ENCODE results near the gene MMRN1. TPM values are rescaled to one million over a fixed set of nuclear protein-coding genes. Genes with fewer than 3 reads are reported as not detected.

The MMRN1 gene
- total and polyA plus RNA-seq, 2 experiments from 2014 or later: 0.60 to 1.1 TPM

DNA sequence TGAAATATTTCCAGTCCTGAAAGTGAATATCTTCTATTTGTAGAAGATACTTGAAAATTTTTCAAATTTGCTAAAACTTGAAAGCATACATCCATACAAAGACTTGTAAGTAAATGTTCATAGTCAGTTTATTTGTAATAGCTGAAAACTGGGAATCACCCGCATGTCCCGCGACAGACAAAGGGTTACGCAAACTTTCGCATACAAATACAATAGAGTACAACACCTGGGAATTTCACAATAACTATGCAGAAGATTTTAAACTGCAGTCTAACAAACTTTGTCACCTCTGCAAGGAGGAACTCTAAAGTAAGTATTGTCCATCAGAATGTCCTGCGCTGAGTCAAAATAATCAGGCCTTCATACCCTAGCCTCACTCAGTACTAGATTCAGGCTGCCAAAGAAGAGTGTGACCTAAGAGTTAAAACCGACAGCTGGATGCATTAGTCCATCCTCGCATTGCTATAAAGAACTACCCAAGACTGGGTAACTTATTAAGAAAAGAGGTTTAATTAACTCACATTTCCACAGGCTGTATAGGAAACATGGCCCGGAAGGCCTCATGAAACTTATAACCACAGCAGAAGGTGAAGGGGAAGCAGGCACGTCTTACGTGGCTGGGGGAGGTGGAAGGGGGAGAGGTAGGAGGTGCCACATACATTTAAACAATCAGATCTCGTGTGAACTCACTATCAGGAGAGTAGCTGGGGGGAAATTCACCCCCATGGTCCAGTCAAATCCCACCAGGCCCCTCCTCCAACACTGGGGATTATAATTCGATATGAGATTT lies 60.4 kb downstream of the MMRN1 start:
- no peaks in the 10 kb centered on the region for H3K4me1 ChIP-seq (ENCODE audit: insufficient read depth)
- no peaks in the 10 kb centered on the region for H3K9me2 ChIP-seq (replicated peaks; ENCODE audit: insufficient read depth)
- H3K4me2 ChIP-seq: no peak overlapping the region
- H4K20me1 ChIP-seq (ENCODE audit: insufficient read depth, poor library complexity, severe bottlenecking): no peaks in the 10 kb centered on the region
- H2AFZ ChIP-seq: no peak overlapping the region
- DNase-seq (ENCODE audit: low spot score): no peak
- TF ChIP-seq EZH2 (IDR thresholded peaks at IDR 0.05; ENCODE audit: borderline replicate concordance) (no peak), CTCF (IDR thresholded peaks at IDR 0.05; ENCODE audit: poor library complexity) (no peak), EZH2phosphoT487 (IDR thresholded peaks at IDR 0.05; ENCODE audit: low read depth, severe bottlenecking, unreplicated experiment) (no peak)
- no peak overlapping the region for H3K4me3 ChIP-seq
- 91% methylated on average over 13 of the region's 13 CpGs for WGBS (ENCODE audit: low lambda C conversion rate, missing lambda C conversion rate)
- no peaks in the 10 kb centered on the region for H3K36me3 ChIP-seq (replicated peaks; ENCODE audit: insufficient read depth, low read depth)
- no peak overlapping the region for H3K27ac ChIP-seq
- no peaks in the 10 kb centered on the region for H3K9me3 ChIP-seq (ENCODE audit: low read depth)
- no peaks in the 10 kb centered on the region for H3K79me2 ChIP-seq
- no peaks in the 10 kb centered on the region for H3K27me3 ChIP-seq

DNA sequence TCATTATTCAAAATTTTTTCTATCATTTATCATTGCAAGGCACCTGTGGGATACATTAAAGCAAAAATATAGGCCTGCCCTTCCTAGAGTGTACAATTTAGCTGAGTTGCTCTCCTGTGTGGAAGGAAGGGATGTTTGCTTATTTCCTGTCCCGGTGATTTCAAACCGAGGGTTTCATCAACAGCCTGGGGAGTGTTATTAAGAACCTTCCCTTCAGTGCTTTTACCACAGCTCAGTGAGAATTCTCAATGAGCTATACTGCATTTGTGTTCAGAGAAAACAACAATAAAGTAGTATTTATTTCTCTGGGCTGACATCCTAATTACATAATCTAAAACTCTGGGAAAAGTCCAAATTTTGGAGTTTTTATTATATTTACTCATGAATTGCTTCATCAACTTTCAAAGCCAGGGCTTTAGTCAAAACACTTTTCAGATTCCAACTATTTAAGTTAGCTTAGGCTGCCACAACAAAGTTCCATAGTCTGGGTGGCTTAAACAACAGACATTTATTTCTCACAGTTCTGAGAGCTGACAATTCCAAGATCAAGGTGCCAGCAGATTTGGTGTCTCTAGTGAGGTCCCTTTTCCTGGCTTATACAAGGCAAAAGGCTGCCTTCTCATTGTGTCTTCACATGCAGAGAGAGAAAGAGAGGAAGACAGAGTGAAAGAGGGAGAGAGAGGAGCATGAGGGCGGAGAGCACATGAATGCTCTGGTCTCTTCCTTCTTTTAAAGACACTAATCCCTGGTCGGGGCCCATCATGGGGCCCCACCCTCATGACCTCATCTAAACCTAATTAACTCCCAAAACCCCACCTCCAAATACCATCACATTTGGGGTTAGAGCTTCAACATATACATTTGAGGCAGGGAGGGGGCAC lies 62.6 kb downstream of the MMRN1 start:
- no peak for DNase-seq (ENCODE audit: low spot score)
- no peaks in the 10 kb centered on the region for H3K4me1 ChIP-seq (ENCODE audit: insufficient read depth)
- no peaks in the 10 kb centered on the region for H4K20me1 ChIP-seq (ENCODE audit: insufficient read depth, poor library complexity, severe bottlenecking)
- 45% methylated on average over 4 of the region's 4 CpGs for WGBS (ENCODE audit: low lambda C conversion rate, missing lambda C conversion rate)
- H3K27me3 ChIP-seq: no peaks in the 10 kb centered on the region
- no peaks in the 10 kb centered on the region for H3K36me3 ChIP-seq (replicated peaks; ENCODE audit: insufficient read depth, low read depth)
- H3K4me3 ChIP-seq: no peak overlapping the region
- H3K4me2 ChIP-seq: no peak overlapping the region
- no peak for TF ChIP-seq CTCF (IDR thresholded peaks at IDR 0.05; ENCODE audit: poor library complexity)
- TF ChIP-seq EZH2phosphoT487 (IDR thresholded peaks at IDR 0.05; ENCODE audit: low read depth, severe bottlenecking, unreplicated experiment): no peak
- TF ChIP-seq EZH2 (IDR thresholded peaks at IDR 0.05; ENCODE audit: borderline replicate concordance): no peak
- H3K9me2 ChIP-seq (replicated peaks; ENCODE audit: insufficient read depth): no peaks in the 10 kb centered on the region
- peak overlapping the region; percentile 40 for H2AFZ ChIP-seq
- H3K79me2 ChIP-seq: no peaks in the 10 kb centered on the region
- H3K27ac ChIP-seq: no peak overlapping the region
- H3K9me3 ChIP-seq (ENCODE audit: low read depth): no peaks in the 10 kb centered on the region

DNA sequence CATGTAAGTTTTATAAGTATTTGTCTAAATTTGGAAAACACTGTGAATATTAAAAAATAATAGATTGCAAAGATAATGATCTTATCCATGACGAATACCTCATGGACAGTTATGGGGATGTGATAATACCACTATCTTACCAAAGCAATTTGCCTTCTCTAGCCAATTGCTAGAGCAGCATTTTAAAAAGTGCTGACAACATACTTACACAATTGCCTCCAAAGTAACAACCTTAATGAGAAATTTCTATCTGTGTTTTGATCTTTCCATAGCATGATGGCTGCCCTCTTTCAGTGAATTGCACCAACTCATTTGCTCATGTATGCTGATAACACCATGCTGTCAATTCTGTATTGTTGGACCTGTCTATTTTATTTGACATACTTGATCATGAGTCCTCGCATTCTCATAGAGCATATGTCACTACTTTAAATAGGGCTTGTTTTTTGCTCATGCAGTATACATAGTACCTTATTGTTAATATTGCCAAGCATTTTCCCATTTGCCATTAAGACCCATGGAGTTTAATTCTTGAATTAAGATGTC lies 87.2 kb downstream of the MMRN1 start:
- Histone ChIP-seq H3K4me2 (no peak overlapping the region), H3K36me3 (replicated peaks; ENCODE audit: insufficient read depth, low read depth) (no peaks in the 10 kb centered on the region), H2AFZ (no peak overlapping the region), H3K27ac (no peak overlapping the region), H4K20me1 (ENCODE audit: insufficient read depth, poor library complexity, severe bottlenecking) (no peaks in the 10 kb centered on the region), H3K9me2 (replicated peaks; ENCODE audit: insufficient read depth) (no peaks in the 10 kb centered on the region), H3K27me3 (no peaks in the 10 kb centered on the region), H3K79me2 (no peaks in the 10 kb centered on the region), H3K4me3 (no peak overlapping the region), H3K9me3 (ENCODE audit: low read depth) (no peaks in the 10 kb centered on the region), H3K4me1 (ENCODE audit: insufficient read depth) (no peaks in the 10 kb centered on the region)
- TF ChIP-seq EZH2phosphoT487 (IDR thresholded peaks at IDR 0.05; ENCODE audit: low read depth, severe bottlenecking, unreplicated experiment): no peak
- TF ChIP-seq CTCF (IDR thresholded peaks at IDR 0.05; ENCODE audit: poor library complexity): no peak
- TF ChIP-seq EZH2 (IDR thresholded peaks at IDR 0.05; ENCODE audit: borderline replicate concordance): no peak
- no peak for DNase-seq (ENCODE audit: low spot score)
- WGBS (ENCODE audit: low lambda C conversion rate, missing lambda C conversion rate): 83% methylated on average over 2 of the region's 2 CpGs
